IPS-20b (cell line): ENCODE data around the gene ISL2.

ENCODE experiments used
- H3K27ac ChIP-seq: one replicate; pipeline ENCODE4 v1.5.1; 2013; ENCODE audit warnings: low read length
- H3K27me3 ChIP-seq: 2 replicates; pipeline ENCODE4 v1.6.1; 2013; ENCODE audit warnings: mild to moderate bottlenecking, low read length, inconsistent platforms; ENCODE audit not compliant: insufficient read depth
- H3K36me3 ChIP-seq: 2 replicates; pipeline ENCODE4 v1.6.1; 2013; ENCODE audit warnings: low read depth, mild to moderate bottlenecking, inconsistent platforms, low read length, moderate library complexity; ENCODE audit not compliant: insufficient read depth
- H3K4me1 ChIP-seq: 2 replicates; pipeline ENCODE4 v1.6.1; 2013; ENCODE audit warnings: mild to moderate bottlenecking, control low read depth, inconsistent platforms, low read length, moderate library complexity; ENCODE audit not compliant: insufficient read depth
- H3K4me3 ChIP-seq: 2 replicates; pipeline ENCODE4 v1.5.1; 2013; ENCODE audit warnings: mild to moderate bottlenecking, low read length, inconsistent platforms
- H3K9ac ChIP-seq: 2 replicates; pipeline ENCODE4 v1.6.1; 2013; ENCODE audit warnings: low read depth, mild to moderate bottlenecking, inconsistent platforms, low read length, moderate library complexity
- H3K9me3 ChIP-seq: 2 replicates; pipeline ENCODE4 v1.6.1; 2013; ENCODE audit warnings: mild to moderate bottlenecking, low read depth, low read length, inconsistent platforms; ENCODE audit not compliant: insufficient read depth

The ISL2 gene

GRCh38 chr15:76386178-76386577 lies 49.6 kb downstream of the ISL2 start:
- Histone ChIP-seq H3K36me3 (no peaks in the 10 kb centered on the region), H3K27ac (no peak overlapping the region), H3K9me3 (no peaks in the 10 kb centered on the region), H3K9ac (no peak overlapping the region), H3K27me3 (no peaks in the 10 kb centered on the region), H3K4me1 (no peaks in the 10 kb centered on the region), H3K4me3 (no peak overlapping the region)

GRCh38 chr15:76386926-76387325 lies 50.4 kb downstream of the ISL2 start:
- no peak overlapping the region for H3K9ac ChIP-seq
- H3K36me3 ChIP-seq, result no peaks in the 10 kb centered on the region
- H3K4me3 ChIP-seq, result no peak overlapping the region
- H3K4me1 ChIP-seq, result no peaks in the 10 kb centered on the region
- no peaks in the 10 kb centered on the region for H3K9me3 ChIP-seq
- H3K27ac ChIP-seq, result no peak overlapping the region
- no peaks in the 10 kb centered on the region for H3K27me3 ChIP-seq

- Histone ChIP-seq H3K9me3 (no peaks in the 10 kb centered on the region), H3K4me3 (no peak overlapping the region), H3K4me1 (no peaks in the 10 kb centered on the region), H3K27me3 (no peaks in the 10 kb centered on the region), H3K36me3 (no peaks in the 10 kb centered on the region), H3K27ac (no peak overlapping the region), H3K9ac (no peak overlapping the region)
Observed at GRCh38 chr15:76390571-76390970, 54.0 kb downstream of the ISL2 start.

- Histone ChIP-seq H3K27ac (no peak overlapping the region), H3K36me3 (no peaks in the 10 kb centered on the region), H3K9ac (no peak overlapping the region), H3K4me1 (no peaks in the 10 kb centered on the region), H3K9me3 (no peaks in the 10 kb centered on the region), H3K27me3 (no peaks in the 10 kb centered on the region), H3K4me3 (no peak overlapping the region)
Observed at GRCh38 chr15:76391309-76391708, 54.7 kb downstream of the ISL2 start.

- H3K36me3 ChIP-seq, result no peaks in the 10 kb centered on the region
- H3K27me3 ChIP-seq, result no peaks in the 10 kb centered on the region
- H3K9me3 ChIP-seq, result no peaks in the 10 kb centered on the region
Observed at GRCh38 chr15:76391847-76392246, 55.3 kb downstream of the ISL2 start.

More at GRCh38 chr15:76391847-76392246, 55.3 kb downstream of the ISL2 start:
- Histone ChIP-seq H3K4me3 (no peak overlapping the region), H3K9ac (no peak overlapping the region), H3K27ac (no peak overlapping the region), H3K4me1 (no peaks in the 10 kb centered on the region)
